Measurements from ENCODE around the gene PLIN3. TPM values are rescaled to one million over a fixed set of nuclear protein-coding genes. Genes with fewer than 3 reads are reported as not detected.
A peak's percentile ranks its signal among the peaks of the same experiment; 100 is the strongest.
"Not testable (repeated sequence)": the region's sequence is repeated elsewhere in the genome, so short reads cannot be mapped to it uniquely, and the experiment has no call there.

Gene PLIN3
- 34.0 TPM for total RNA-seq
- long read RNA-seq, transcript PLIN3-201 (8 exons, 2,333 nt): major isoform, 63 of 69 reads
- long read RNA-seq, partial matches to known transcripts: 3 of 69 reads
- long read RNA-seq, other reads (novel, unspliced or antisense): 2 of 69 reads

GRCh38 chr19:4867534-4868285 is at the start of gene PLIN3:
Gene PLIN3 (minus strand): TSS chr19:4867667. CDS start chr19:4861394, 6,273 bp downstream.
- intact Hi-C loops (cut with DNase I): loop anchor here (5.0 kb wide), 1 partner anchor 100 kb away; the partner anchor contains the start of gene KDM4B
- ATAC-seq (peak; percentile 98), DNase-seq (ENCODE audit: missing footprints) (peak; percentile 99)

GRCh38 chr19:4916292-4917082 is 49.0 kb upstream of the PLIN3 start:
- peak; percentile 62 for DNase-seq (ENCODE audit: missing footprints)
- ATAC-seq: no peak

GRCh38 chr19:4914736-4915501 is 47.5 kb upstream of the PLIN3 start:
- intact Hi-C loops (cut with DNase I): no loop called here
- DNase-seq (ENCODE audit: missing footprints) (peak; percentile 77), ATAC-seq (no peak)

More at GRCh38 chr19:4916292-4917082, 49.0 kb upstream of the PLIN3 start:
- intact Hi-C loops (cut with DNase I): no loop called here

- DNase-seq (ENCODE audit: missing footprints): no peak
- no peak for ATAC-seq
- intact Hi-C loops (cut with DNase I): no loop called here
Measured at GRCh38 chr19:4913996-4914735, 46.7 kb upstream of the PLIN3 start.

- DNase-seq (ENCODE audit: missing footprints) (no peak), ATAC-seq (peak; percentile 39)
- intact Hi-C loops (cut with DNase I): loop anchor here (1.0 kb wide), 2 partner anchors 40 to 103 kb away; no protein-coding TSS in a partner anchor
Measured at GRCh38 chr19:4911786-4912672, 44.6 kb upstream of the PLIN3 start.

- DNase-seq (ENCODE audit: missing footprints) (no peak), ATAC-seq (no peak)
- intact Hi-C loops (cut with DNase I): loop anchor here (1.0 kb wide), 2 partner anchors 39 to 102 kb away; no protein-coding TSS in a partner anchor
Measured at GRCh38 chr19:4911314-4911713, 43.8 kb upstream of the PLIN3 start.

GRCh38 chr19:4910594-4911281 is 43.3 kb upstream of the PLIN3 start:
- intact Hi-C loops (cut with DNase I): loop anchor here (1.0 kb wide), 2 partner anchors 38 to 101 kb away; no protein-coding TSS in a partner anchor
- DNase-seq (ENCODE audit: missing footprints) (no peak), ATAC-seq (no peak)

GRCh38 chr19:4909897-4910593 is 42.6 kb upstream of the PLIN3 start:
- ATAC-seq: peak; percentile 95

GRCh38 chr19:4909156-4909896 is 41.9 kb upstream of the PLIN3 start, which contains the start of gene UHRF1:
Gene UHRF1 (plus strand): TSS chr19:4909501. CDS start chr19:4910886, 1,385 bp downstream.
- intact Hi-C loops (cut with DNase I): no loop called here
- DNase-seq (ENCODE audit: missing footprints): no peak
- ATAC-seq: no peak

More at GRCh38 chr19:4909897-4910593, 42.6 kb upstream of the PLIN3 start:
- intact Hi-C loops (cut with DNase I): no loop called here
- DNase-seq (ENCODE audit: missing footprints): peak; percentile 98

GRCh38 chr19:4908781-4909155 is 41.3 kb upstream of the PLIN3 start:
- intact Hi-C loops (cut with DNase I): no loop called here
- ATAC-seq (no peak), DNase-seq (ENCODE audit: missing footprints) (no peak)

GRCh38 chr19:4908360-4908759 is 40.9 kb upstream of the PLIN3 start:
- ATAC-seq (no peak), DNase-seq (ENCODE audit: missing footprints) (no peak)
- intact Hi-C loops (cut with DNase I): no loop called here

GRCh38 chr19:4906963-4907362 is 39.5 kb upstream of the PLIN3 start:
- intact Hi-C loops (cut with DNase I): no loop called here
- DNase-seq (ENCODE audit: missing footprints) (no peak), ATAC-seq (no peak)

GRCh38 chr19:4904481-4904880 is 37.0 kb upstream of the PLIN3 start:
- no peak for ATAC-seq
- intact Hi-C loops (cut with DNase I): no loop called here
- DNase-seq (ENCODE audit: missing footprints): no peak

- intact Hi-C loops (cut with DNase I): no loop called here
Measured at GRCh38 chr19:4902796-4903195, 35.3 kb upstream of the PLIN3 start, which contains the start of gene ARRDC5. Gene ARRDC5 (minus strand): TSS chr19:4902896. CDS start chr19:4902825, 71 bp downstream.

GRCh38 chr19:4900879-4901278 is 33.4 kb upstream of the PLIN3 start:
- ATAC-seq; intact Hi-C loops (cut with DNase I): not testable (repeated sequence)
- peak; percentile 80 for DNase-seq (ENCODE audit: missing footprints)

More at GRCh38 chr19:4902796-4903195, 35.3 kb upstream of the PLIN3 start, which contains the start of gene ARRDC5:
- no peak for DNase-seq (ENCODE audit: missing footprints)
- ATAC-seq: no peak
